Neural crest cell (in vitro differentiated cells): ENCODE measurements around the gene EXOC4. TPM values are rescaled to one million over a fixed set of nuclear protein-coding genes. Genes with fewer than 3 reads are reported as not detected.

ENCODE experiments used
- DNase-seq: peaks from one replicate; pipeline ENCODE4 v3.0.0; 2021; ENCODE audit warnings: low read depth, mixed read lengths, low spot score
- H3K27ac Mint-ChIP-seq: one replicate; pipeline ENCODE4 v1.8.0; 2021; ENCODE audit warnings: mild to moderate bottlenecking, mixed read lengths; ENCODE audit not compliant: unreplicated experiment
- H3K27me3 Mint-ChIP-seq: 2 replicates; pipeline ENCODE4 v1.8.0; 2021; ENCODE audit warnings: low read depth, mild to moderate bottlenecking, mixed read lengths
- H3K36me3 Mint-ChIP-seq: 2 replicates; pipeline ENCODE4 v1.8.0; 2021; ENCODE audit warnings: low read depth, mild to moderate bottlenecking, mixed read lengths
- H3K4me1 Mint-ChIP-seq: 2 replicates; pipeline ENCODE4 v1.8.0; 2021; ENCODE audit warnings: mixed read lengths
- H3K4me3 Mint-ChIP-seq: one replicate; pipeline ENCODE4 v1.8.0; 2021; ENCODE audit warnings: mild to moderate bottlenecking, mixed read lengths
- H3K9me3 Mint-ChIP-seq: 2 replicates; pipeline ENCODE4 v1.8.0; 2021; ENCODE audit warnings: mixed read lengths
- total RNA-seq: library from RNA; stranded (reverse); gene quantifications from 2 replicates; pipeline ENCODE4 v1.2.1, GENCODE V29; 2021
- TF ChIP-seq, protein P1 (sequence below): fragments of 200-600 bp; sonication (generic); conservative IDR thresholded peaks from 2 replicates; pipeline ENCODE4 v1.5.0; 2021; ENCODE audit warnings: antibody characterized with exemption, mild to moderate bottlenecking

Gene EXOC4
- total RNA-seq, 1 donor from 2014 or later = 79.7 TPM

DNA sequence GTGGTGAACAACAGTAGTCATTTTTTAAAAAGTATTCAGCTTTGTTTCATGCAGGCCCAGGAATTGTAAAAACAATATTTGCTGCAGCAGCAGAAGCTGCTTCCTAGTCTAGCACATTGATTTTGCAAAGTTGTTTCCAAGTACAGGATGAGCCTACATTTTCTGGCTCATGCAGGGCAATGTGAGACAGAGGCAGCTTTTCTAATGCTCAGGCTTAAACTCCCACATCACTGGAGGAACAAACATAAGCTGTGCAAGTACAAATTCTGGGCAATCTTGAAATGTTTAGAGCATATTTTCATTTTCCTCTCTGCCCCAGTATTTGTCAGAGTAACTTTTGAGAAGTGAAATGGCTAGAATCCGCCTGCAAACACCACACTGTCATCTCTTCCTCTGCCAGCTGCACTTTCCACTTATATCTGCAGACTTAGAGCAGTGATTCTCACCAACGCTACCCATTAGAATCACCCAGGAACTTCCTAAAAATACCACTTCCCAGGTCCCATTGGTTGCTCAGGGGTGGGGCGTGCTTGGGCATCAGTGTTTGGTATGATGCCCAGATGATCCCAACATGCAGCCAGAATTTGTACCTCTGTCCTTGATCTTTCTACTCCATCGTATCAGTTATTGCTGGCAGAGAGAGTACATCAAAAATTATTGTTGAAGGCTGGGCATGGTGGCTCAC is 570.1 kb downstream of the EXOC4 start:
- Mint-ChIP-seq H3K9me3 (no peaks in the 10 kb centered on the region), H3K36me3 (peaks cover 5% of the 10 kb centered on the region), H3K27me3 (no peaks in the 10 kb centered on the region), H3K4me1 (no peaks in the 10 kb centered on the region), H3K27ac (no peak overlapping the region), H3K4me3 (no peak overlapping the region)
- TF ChIP-seq, protein P1, sequence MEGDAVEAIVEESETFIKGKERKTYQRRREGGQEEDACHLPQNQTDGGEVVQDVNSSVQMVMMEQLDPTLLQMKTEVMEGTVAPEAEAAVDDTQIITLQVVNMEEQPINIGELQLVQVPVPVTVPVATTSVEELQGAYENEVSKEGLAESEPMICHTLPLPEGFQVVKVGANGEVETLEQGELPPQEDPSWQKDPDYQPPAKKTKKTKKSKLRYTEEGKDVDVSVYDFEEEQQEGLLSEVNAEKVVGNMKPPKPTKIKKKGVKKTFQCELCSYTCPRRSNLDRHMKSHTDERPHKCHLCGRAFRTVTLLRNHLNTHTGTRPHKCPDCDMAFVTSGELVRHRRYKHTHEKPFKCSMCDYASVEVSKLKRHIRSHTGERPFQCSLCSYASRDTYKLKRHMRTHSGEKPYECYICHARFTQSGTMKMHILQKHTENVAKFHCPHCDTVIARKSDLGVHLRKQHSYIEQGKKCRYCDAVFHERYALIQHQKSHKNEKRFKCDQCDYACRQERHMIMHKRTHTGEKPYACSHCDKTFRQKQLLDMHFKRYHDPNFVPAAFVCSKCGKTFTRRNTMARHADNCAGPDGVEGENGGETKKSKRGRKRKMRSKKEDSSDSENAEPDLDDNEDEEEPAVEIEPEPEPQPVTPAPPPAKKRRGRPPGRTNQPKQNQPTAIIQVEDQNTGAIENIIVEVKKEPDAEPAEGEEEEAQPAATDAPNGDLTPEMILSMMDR = no peak
- no peak for DNase-seq

DNA sequence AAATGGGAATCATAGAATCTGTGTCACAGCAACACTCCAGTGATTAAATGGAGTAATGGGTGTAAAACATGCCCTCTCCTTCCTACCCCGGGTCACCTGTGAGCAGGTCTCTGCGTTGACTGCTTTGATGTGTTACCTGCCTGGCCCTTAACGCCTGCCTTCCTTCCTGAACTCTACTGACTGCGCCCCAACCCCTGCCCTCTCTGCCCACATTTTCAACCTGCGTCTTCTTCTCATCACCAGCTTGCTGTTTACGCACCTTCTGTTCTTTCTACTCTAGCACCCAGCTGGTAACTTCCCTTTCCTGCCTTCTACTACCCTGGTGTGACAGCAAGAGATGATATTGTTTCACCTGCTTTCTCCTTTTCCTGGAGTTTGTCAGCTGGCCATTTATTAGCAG is 571.3 kb downstream of the EXOC4 start:
- no peak overlapping the region for H3K27ac Mint-ChIP-seq
- no peaks in the 10 kb centered on the region for H3K4me1 Mint-ChIP-seq
- no peaks in the 10 kb centered on the region for H3K9me3 Mint-ChIP-seq
- H3K36me3 Mint-ChIP-seq = peaks cover 2% of the 10 kb centered on the region
- TF ChIP-seq, protein P1 = no peak
- H3K4me3 Mint-ChIP-seq = no peak overlapping the region
- H3K27me3 Mint-ChIP-seq = no peaks in the 10 kb centered on the region
- DNase-seq = no peak

GRCh38 chr7:133827707-133828623 is 575.1 kb downstream of the EXOC4 start:
- Mint-ChIP-seq H3K27me3 (no peaks in the 10 kb centered on the region), H3K36me3 (peaks cover 7% of the 10 kb centered on the region), H3K4me1 (no peaks in the 10 kb centered on the region), H3K4me3 (no peak overlapping the region), H3K9me3 (peaks cover 5% of the 10 kb centered on the region), H3K27ac (no peak overlapping the region)
- TF ChIP-seq, protein P1 = no peak
- DNase-seq = no peak

GRCh38 chr7:133828906-133829305 is 576.0 kb downstream of the EXOC4 start:
- no peak overlapping the region for H3K4me3 Mint-ChIP-seq
- TF ChIP-seq, protein P1 = no peak
- H3K36me3 Mint-ChIP-seq = peaks cover 7% of the 10 kb centered on the region
- no peaks in the 10 kb centered on the region for H3K4me1 Mint-ChIP-seq
- H3K27me3 Mint-ChIP-seq = no peaks in the 10 kb centered on the region
- no peak for DNase-seq
- H3K27ac Mint-ChIP-seq = no peak overlapping the region
- H3K9me3 Mint-ChIP-seq = peaks cover 5% of the 10 kb centered on the region

DNA sequence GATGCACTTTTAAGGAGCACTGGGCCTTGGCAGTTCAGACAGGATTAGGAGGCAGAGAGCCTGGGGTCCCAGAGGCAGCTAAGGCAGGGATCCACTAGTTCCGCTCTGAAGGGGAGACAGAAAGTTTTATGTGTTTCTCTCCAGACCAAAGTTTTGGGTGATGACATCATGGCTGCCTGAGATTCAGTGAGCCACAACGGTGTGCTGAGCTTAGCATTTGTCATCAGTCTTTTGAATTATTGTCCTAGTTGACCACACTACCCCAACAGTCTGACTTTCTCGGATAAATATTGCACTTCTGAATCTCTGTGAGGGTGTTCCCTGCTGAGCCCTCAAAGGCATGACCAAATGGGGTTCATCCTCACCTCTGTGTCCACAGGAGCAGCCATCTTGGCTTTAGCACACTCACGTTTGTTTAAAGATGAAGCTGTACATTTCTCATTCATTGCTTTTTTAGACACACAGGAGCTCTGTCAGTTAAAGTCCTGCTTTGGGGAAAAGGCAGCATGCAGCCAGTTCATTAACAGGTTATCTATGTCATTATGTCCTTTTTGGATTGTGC is 576.5 kb downstream of the EXOC4 start:
- Mint-ChIP-seq H3K36me3 (peaks cover 7% of the 10 kb centered on the region), H3K9me3 (peaks cover 5% of the 10 kb centered on the region), H3K27ac (no peak overlapping the region)

More for the DNA sequence above, 576.5 kb downstream of the EXOC4 start:
- DNase-seq = no peak
- no peaks in the 10 kb centered on the region for H3K27me3 Mint-ChIP-seq
- no peak overlapping the region for H3K4me3 Mint-ChIP-seq
- H3K4me1 Mint-ChIP-seq = no peaks in the 10 kb centered on the region
- TF ChIP-seq, protein P1 = no peak
